RCC 7860 (cell line): ENCODE results near the gene GFOD1.
A peak's percentile ranks its signal among the peaks of the same experiment; 100 is the strongest.

Source experiments
- DNase-seq: peaks from one replicate; pipeline ENCODE4 v3.0.0-alpha.2; 2015; ENCODE audit warnings: low spot score
- FAIRE-seq: peaks from 2 replicates; lab custom pipeline; 2012; peaks lifted over from hg19 to GRCh38; lab: Jason Lieb, UNC

The GFOD1 gene, protein sequence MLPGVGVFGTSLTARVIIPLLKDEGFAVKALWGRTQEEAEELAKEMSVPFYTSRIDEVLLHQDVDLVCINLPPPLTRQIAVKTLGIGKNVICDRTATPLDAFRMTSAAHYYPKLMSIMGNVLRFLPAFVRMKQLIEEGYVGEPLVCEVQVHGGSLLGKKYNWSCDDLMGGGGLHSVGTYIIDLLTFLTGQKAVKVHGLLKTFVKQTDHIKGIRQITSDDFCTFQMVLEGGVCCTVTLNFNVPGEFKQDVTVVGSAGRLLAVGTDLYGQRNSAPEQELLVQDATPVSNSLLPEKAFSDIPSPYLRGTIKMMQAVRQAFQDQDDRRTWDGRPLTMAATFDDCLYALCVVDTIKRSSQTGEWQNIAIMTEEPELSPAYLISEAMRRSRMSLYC

DNA sequence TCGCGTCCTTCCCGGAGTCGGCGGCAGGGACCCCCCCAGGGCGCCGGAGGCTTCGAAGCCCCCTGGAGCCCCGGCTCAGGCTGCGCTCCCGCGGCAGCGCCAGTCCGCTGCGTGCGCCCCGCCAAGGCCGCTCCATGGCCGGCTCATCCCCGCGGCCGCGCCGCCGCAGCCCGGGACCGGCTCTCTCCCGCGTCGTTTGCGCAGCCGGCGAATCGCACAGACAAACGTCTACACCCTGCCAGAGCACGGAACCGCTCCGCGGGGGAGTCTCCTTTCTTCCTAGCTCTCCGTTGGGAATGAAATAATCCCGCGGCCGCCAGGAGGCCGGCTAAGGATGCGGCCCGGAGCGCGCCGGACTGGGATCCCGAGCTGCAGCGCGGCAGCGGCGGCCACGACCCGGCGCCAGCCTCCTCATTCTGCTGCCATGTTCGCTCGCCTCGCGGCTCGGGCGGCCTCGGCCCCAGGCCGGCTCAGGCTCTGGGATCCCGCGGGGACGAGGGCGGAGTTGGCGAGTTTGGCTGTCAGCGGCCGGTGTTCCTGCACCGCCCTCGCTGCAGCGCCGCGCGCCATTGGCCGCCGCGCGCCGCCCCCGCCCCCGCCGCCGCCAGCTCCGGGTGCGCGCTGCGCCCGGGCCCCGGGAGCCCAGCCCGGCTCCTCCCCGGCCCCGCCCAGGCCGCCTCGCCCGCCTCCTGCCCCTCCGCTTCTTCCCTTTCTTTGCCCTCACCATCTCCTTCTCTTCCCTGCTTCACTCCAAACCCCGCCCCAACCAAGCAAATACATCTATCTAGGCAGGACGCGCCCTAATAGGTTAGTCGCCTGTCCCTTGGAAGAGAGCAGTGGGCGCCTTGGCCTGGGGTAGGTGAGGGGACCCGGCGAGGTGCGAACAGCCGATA is at the start of gene GFOD1:
Gene GFOD1, minus strand, starts transcription at position 479 of the 893 bp plus-strand sequence. CDS start 710 bp downstream, outside the sequence.
- FAIRE-seq (no peak), DNase-seq (peak; percentile 53)

GRCh38 chr6:13536796-13537526 is 49.6 kb upstream of the GFOD1 start:
- no peak for DNase-seq

GRCh38 chr6:13535306-13535705 is 47.9 kb upstream of the GFOD1 start:
- FAIRE-seq: no peak
- DNase-seq: no peak

More at GRCh38 chr6:13536796-13537526, 49.6 kb upstream of the GFOD1 start:
- no peak for FAIRE-seq

DNA sequence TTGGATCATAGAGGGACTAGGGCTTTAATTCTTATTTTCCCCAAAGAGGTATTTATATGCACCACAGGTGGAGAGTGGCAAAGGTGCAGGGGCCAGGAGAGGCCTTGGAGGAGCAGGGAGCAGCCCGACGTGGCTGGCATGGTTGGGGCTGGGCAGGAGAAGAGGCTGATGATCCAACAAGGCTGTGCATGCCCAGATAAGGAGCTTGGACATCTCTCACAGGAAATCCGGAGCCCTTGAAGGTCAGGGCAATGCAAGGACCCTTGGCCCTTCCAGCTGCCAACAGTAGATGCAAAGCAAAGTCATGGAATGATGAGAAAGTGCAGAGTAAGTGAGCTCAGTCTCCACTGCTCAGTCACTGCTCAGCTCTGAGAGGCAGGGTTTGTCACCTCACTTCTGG is 47.1 kb upstream of the GFOD1 start:
- FAIRE-seq (no peak), DNase-seq (no peak)

GRCh38 chr6:13531956-13532355 is 44.6 kb upstream of the GFOD1 start:
- no peak for DNase-seq
- no peak for FAIRE-seq

DNA sequence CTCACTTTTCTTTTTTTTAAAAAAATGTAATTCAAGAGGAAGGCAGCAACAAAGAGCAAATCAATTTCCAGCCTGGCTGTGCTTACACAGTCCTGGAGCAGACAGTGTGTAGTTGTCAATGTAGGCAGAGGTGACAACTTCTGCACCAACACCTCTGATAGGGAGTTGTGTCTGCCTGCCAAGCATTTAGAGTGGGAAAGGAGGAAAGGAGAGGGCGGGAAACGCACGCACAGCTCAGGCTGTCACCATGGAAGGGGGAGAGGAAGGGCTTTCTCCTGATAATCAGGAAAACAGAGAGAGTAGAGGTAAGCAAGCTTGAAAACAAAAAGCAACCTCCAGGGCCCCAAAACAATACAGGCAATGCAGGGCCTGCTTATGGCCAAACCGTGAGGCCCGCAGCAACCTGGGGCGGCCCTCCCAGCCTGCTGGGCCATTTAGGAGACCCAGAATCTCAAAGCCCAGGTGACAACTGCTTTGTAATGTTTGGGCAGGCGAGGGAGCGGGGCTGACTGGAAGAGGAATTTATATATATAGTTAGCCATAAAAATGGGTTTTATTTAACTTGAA is 41.5 kb upstream of the GFOD1 start:
- no peak for FAIRE-seq
- DNase-seq: no peak

DNA sequence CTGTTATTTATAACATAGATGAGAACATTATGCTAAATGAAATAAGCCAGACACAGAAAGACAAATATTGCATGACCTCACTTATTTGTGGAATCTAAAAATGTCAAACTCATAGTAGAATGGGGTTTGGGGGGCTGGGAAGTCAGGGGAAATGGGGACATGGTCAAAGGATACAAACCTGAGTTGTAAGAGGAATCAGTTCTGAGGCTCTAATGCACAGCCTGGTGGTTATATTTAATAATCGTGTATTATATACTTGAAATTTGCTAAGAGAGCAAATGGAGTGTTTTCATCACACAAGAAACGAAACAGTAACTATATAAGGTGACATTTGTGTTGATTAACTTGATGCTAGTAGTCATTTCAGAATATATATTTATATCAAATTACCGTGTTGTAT is 40.8 kb upstream of the GFOD1 start:
- FAIRE-seq: no peak
- no peak for DNase-seq

GRCh38 chr6:13527671-13528056 is 40.3 kb upstream of the GFOD1 start:
- FAIRE-seq: no peak
- DNase-seq: no peak

GRCh38 chr6:13526727-13527670 is 39.6 kb upstream of the GFOD1 start:
- DNase-seq: no peak

DNA sequence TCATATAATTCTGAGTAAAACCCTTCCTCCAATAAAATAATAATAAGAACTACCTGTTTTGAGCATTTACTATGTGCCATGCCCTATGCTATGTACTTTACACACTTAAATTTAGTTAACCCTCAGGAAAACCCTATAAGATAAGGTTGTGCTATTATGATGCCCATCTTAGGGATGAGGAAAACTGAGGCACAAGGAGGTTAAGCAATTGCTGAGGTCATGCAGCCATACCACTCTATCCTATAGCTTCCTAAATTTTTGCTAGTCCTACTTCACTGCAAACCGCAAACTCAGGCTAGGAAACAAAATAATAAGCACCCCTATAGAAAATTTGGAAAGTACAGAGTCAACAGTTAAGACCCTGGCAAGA is 38.9 kb upstream of the GFOD1 start:
- FAIRE-seq (no peak), DNase-seq (no peak)

More at GRCh38 chr6:13526727-13527670, 39.6 kb upstream of the GFOD1 start:
- no peak for FAIRE-seq

- DNase-seq (no peak), FAIRE-seq (no peak)
Observed at GRCh38 chr6:13524801-13525508, 37.6 kb upstream of the GFOD1 start.

DNA sequence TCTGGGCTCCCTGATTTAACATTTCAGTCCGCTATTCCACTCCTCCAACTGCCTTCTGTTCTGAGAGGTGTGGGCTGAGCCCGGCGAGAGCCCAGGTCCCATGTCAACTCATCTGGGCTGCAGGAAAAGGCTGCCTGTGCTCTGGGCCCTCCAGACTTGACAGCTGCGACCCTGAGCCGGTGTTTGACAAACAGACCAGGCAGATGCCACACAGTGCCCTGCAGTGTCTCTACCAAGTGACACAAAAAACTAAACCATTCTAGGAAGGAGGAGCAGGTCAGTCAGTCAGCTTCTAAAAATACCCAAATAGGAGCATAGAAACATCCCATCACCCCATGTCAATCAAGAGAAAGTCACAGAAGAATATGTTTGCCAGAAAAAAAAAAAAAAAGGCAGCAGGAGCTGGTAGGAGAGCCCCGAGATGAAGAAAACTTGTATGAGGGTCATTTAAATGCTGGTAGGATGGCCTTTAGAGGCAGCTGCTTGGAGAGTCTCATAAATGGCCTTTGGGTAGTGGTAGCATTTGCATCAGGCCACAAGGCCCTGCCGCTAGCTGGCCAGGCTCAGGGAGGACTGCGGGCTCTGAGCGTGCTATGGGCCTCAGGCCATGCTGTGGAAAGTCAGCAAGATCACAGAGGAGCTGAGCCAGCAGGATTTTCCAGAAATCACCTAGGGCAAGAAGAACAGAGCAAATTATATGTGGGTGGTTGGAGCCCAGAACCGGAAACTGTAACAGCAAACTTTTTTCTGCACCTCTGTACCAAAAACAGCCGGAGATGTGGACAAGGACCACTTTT is 36.6 kb upstream of the GFOD1 start:
- DNase-seq (no peak), FAIRE-seq (no peak)

DNA sequence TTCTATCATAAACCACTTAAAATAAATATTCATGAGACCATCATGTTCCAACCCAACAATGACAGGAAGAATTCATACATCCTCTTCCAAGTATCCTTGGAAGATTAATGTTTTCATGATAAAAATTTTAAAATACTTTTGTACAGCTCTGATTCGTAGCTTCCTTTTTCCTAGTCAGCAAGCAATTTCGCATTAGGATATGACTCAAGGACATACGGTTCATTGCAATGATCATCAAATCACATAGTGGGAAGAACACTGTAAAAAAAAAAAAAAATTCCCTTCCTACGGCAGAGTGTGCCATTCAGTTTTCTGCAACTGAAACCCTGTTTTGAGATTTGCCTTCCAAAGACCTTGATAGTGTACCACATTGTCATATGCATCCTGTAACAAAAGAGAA is 35.3 kb upstream of the GFOD1 start:
- DNase-seq (peak; percentile 28), FAIRE-seq (no peak)

- FAIRE-seq (no peak), DNase-seq (no peak)
Observed at GRCh38 chr6:13519839-13520238, 32.4 kb upstream of the GFOD1 start.

GRCh38 chr6:13517116-13517515 is 29.7 kb upstream of the GFOD1 start:
- FAIRE-seq (no peak), DNase-seq (no peak)

DNA sequence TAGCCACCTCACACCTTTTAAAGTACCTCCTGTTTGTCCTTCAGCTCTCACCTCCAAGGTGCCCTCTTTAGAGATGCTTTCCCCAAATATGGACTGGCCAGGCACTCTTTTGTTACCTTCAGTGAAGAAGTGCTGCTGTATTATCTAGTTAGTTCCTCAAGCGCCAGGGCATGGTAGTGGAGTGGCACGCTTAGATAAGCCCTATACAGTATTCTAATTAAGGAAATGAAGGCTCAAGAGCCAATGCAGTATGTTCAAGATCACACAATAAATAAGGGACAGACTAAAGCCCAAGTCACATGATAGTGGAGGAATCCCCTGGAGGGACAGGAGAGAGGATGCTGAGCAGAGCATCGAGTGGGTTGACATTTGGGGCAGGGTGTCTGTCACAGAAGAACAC is 28.5 kb upstream of the GFOD1 start:
- no peak for FAIRE-seq
- DNase-seq: no peak

DNA sequence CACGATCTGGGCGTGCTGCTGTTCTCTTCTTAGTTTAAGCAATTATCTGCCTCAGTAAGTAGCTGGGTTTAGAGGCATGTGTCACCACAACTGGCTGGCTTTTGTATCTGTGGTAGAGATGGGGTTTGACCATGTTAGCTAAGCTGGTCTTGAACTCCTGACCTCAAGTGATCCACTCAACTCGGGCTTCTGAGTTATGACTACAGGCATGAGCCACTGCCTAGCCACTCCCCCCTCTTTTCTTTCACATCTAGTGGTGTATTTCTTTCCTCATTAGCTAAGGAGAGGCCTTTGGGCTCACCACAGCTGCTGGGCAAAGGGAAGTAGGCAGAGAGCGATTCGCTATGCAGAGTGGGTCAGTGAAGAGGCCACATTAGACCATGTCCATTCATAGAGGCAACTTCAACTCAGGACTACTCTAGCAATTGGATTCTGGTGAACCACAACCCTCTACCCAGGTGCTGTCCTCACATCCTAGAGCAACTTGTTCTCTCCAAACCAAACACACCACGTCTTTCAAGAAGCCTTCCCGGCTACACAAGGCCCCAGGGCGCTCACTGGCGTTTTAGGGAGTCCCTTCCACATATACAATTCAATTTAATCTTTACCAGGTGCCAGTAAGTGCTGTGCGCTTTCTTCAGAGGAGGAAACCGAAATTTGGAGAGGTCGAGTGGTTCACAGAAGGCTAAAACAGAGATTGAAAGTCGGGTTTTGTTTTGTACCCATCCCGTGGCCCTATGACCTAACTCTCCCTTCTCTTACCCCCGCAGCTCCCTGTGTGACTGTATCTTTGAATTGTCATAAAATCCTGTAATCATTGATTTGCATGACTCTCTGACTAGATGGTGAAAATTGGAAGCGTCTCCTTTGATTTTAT is 26.5 kb upstream of the GFOD1 start:
- no peak for FAIRE-seq
- DNase-seq: no peak
